Thyroid gland (tissue), 4 donors: ENCODE results near the gene PDXP.

Source experiments
- POLR2A ChIP-seq, 2 donors: fragments of 450-650 bp; IDR thresholded peaks; one replicate each; pipeline ENCODE4 v1.6.1; 2017; ENCODE audit warnings: antibody characterized with exemption in 2 of 2, mild to moderate bottlenecking in 2 of 2, moderate library complexity in 1 of 2
- TF ChIP-seq, protein P1 (sequence below), 6 experiments: fragments of 200-600 bp in 3 of 6; fragments of 450-650 bp in 3 of 6; sonication (generic) in 3 of 6; IDR thresholded peaks; one replicate each; pipeline ENCODE4 v1.5.1; 2016 to 2019; ENCODE audit warnings: antibody characterized with exemption in 6 of 6, mild to moderate bottlenecking in 2 of 6, inconsistent platforms in 1 of 6, moderate library complexity in 1 of 6

DNA sequence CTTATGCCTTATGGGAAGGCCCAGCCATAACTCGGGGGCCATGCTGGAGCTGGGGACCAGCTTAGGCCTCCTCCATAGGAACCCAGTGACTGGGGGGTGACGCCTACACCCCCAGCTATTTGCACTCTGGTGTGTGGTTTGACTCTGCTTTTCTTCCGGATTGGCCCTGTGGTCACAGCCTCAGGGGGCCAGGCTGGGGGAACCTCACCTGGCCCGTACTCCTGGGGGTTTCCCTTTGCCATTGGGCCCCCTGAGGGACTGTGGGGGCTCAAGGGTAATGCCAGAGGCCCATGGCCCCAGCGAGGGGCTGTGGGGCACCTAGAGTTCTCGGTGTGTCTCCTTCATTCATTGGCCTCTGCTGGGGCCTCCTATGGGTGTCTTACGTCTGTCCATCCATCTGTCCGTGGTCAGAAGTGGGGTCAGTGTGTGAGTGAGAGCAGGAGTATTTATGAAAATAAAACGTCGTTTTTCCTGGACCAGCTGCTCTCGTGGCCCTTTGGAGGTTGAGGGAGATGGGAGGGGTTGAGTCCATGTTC, 25.4 kb upstream of the PDXP start:
- TF ChIP-seq, protein P1, sequence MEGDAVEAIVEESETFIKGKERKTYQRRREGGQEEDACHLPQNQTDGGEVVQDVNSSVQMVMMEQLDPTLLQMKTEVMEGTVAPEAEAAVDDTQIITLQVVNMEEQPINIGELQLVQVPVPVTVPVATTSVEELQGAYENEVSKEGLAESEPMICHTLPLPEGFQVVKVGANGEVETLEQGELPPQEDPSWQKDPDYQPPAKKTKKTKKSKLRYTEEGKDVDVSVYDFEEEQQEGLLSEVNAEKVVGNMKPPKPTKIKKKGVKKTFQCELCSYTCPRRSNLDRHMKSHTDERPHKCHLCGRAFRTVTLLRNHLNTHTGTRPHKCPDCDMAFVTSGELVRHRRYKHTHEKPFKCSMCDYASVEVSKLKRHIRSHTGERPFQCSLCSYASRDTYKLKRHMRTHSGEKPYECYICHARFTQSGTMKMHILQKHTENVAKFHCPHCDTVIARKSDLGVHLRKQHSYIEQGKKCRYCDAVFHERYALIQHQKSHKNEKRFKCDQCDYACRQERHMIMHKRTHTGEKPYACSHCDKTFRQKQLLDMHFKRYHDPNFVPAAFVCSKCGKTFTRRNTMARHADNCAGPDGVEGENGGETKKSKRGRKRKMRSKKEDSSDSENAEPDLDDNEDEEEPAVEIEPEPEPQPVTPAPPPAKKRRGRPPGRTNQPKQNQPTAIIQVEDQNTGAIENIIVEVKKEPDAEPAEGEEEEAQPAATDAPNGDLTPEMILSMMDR (IDR thresholded peaks at IDR 0.05) = no peak
- no peak for TF ChIP-seq POLR2A (IDR thresholded peaks at IDR 0.05)
